A549 (cell line): ENCODE measurements around the gene KIF20B. TPM values are rescaled to one million over a fixed set of nuclear protein-coding genes. Genes with fewer than 3 reads are reported as not detected.

Experiments
- ATAC-seq, 2 experiments: fragments of 200-7000 bp in 1 of 2; fragments of >200 bp in 1 of 2; cut with Nextera tagmentation in 1 of 2; cut with Tn5 transposase in 1 of 2; 3 replicates each; pipeline versions ENCODE4 v1.8.0 to v1.9.1; 2018 to 2020; ENCODE audit warnings: mild to moderate bottlenecking in 1 of 2, moderate library complexity in 1 of 2
- CTCF ChIA-PET: fragments of 300-600 bp; sonication (Branson Sonifier 250); formaldehyde crosslinking; extraction: SDS; loops from one replicate; lab custom pipeline; 2021; ENCODE audit warnings: antibody characterized with exemption, inconsistent platforms; lab: Yijun Ruan, JAX
- POLR2A ChIA-PET: fragments of 350-600 bp; formaldehyde crosslinking; extraction: SDS; loops from one replicate; lab custom pipeline; 2021; ENCODE audit warnings: antibody characterized with exemption, inconsistent platforms; lab: Yijun Ruan, JAX
- DNase-seq, 2 experiments: peaks; one replicate each; pipeline versions ENCODE4 v3.0.0 to v3.0.0-alpha.2; 2011 to 2016; ENCODE audit warnings: low read depth in 1 of 2, low spot score in 1 of 2
- FAIRE-seq: peaks from 2 replicates; lab custom pipeline; 2011; peaks lifted over from hg19 to GRCh38; lab: Jason Lieb, UNC
- H3K27ac ChIP-seq, 2 experiments: fragments of >200 bp; sonication (Bioruptor Twin); formaldehyde crosslinking; 3 replicates each; pipeline ENCODE4 v1.5.1; 2016 to 2017
- H3K4me1 ChIP-seq: fragments of >200 bp; sonication (Bioruptor Twin); formaldehyde crosslinking; 3 replicates; pipeline ENCODE4 v1.6.1; 2016
- H3K4me2 ChIP-seq: fragments of >200 bp; sonication (Bioruptor Twin); formaldehyde crosslinking; 3 replicates; pipeline ENCODE4 v1.6.1; 2016
- H3K4me3 ChIP-seq: fragments of >200 bp; sonication (Bioruptor Twin); formaldehyde crosslinking; 3 replicates; pipeline ENCODE4 v1.5.1; 2016
- H3K9me3 ChIP-seq: fragments of >200 bp; sonication (Bioruptor Twin); formaldehyde crosslinking; 3 replicates; pipeline ENCODE4 v1.6.1; 2016
- CEBPB ChIP-seq, 2 experiments: fragments of >200 bp in 1 of 2; sonication (Bioruptor Twin) in 1 of 2; formaldehyde crosslinking in 1 of 2; IDR thresholded peaks; 2 replicates each; pipeline ENCODE4 v1.6.1; 2012 to 2016
- E2F6 ChIP-seq: IDR thresholded peaks from 2 replicates; pipeline ENCODE4 v1.6.1; 2012; ENCODE audit warnings: low read depth, borderline replicate concordance
- EHMT2 ChIP-seq: fragments of 200-600 bp; sonication (generic); IDR thresholded peaks from 2 replicates; pipeline ENCODE4 v1.6.1; 2016; ENCODE audit warnings: antibody characterized with exemption, low read depth, mild to moderate bottlenecking, moderate library complexity
- ELK1 ChIP-seq: fragments of 150-350 bp; IDR thresholded peaks from 2 replicates; pipeline ENCODE4 v1.6.1; 2014; ENCODE audit warnings: low read depth, mild to moderate bottlenecking, low read length
- FOSL2 ChIP-seq, 2 experiments: fragments of 450-650 bp in 1 of 2; fragments of >200 bp in 1 of 2; sonication (Bioruptor Twin) in 1 of 2; formaldehyde crosslinking; IDR thresholded peaks; 2 replicates each; pipeline versions ENCODE4 v1.5.0 to v1.6.1; 2016 to 2020; ENCODE audit warnings: mild to moderate bottlenecking in 1 of 2, moderate library complexity in 1 of 2
- HES2 ChIP-seq: fragments of >200 bp; sonication (Bioruptor Twin); formaldehyde crosslinking; IDR thresholded peaks from 2 replicates; pipeline ENCODE4 v1.6.1; 2016
- HMGXB4 ChIP-seq: fragments of 250-450 bp; sonication (Bioruptor Pico); IDR thresholded peaks from 2 replicates; pipeline ENCODE4 v1.5.0; 2021; ENCODE audit warnings: mild to moderate bottlenecking, moderate library complexity, borderline replicate concordance
- HOXB5 ChIP-seq: fragments of 250-450 bp; sonication (Bioruptor Pico); IDR thresholded peaks from 2 replicates; pipeline ENCODE4 v1.5.0; 2020; ENCODE audit warnings: mild to moderate bottlenecking, moderate library complexity
- MAZ ChIP-seq: fragments of 150-350 bp; IDR thresholded peaks from 2 replicates; pipeline ENCODE4 v1.6.1; 2014; ENCODE audit warnings: antibody characterized with exemption, low read depth, low read length, borderline replicate concordance
- POLR2AphosphoS2 ChIP-seq: conservative IDR thresholded peaks from 2 replicates; pipeline ENCODE4 v1.6.1; 2012; ENCODE audit warnings: low read length, improper control_type of control experiment, inconsistent platforms
- RCOR1 ChIP-seq: fragments of 150-350 bp; IDR thresholded peaks from 2 replicates; pipeline ENCODE4 v1.6.1; 2014; ENCODE audit warnings: antibody characterized with exemption, low read length, low read depth
- REST ChIP-seq: fragments of 200-600 bp; sonication (generic); IDR thresholded peaks from 2 replicates; pipeline ENCODE4 v1.6.1; 2016; ENCODE audit warnings: antibody characterized with exemption, mild to moderate bottlenecking, moderate library complexity
- SREBF2 ChIP-seq: fragments of 450-650 bp; IDR thresholded peaks from 2 replicates; pipeline ENCODE4 v1.6.1; 2014; ENCODE audit warnings: mild to moderate bottlenecking, moderate library complexity
- TFCP2L1 ChIP-seq: fragments of 250-450 bp; sonication (Bioruptor Pico); IDR thresholded peaks from 2 replicates; pipeline ENCODE4 v1.5.0; 2021; ENCODE audit warnings: mild to moderate bottlenecking
- USF2 ChIP-seq: fragments of 450-650 bp; IDR thresholded peaks from 2 replicates; pipeline ENCODE4 v1.6.1; 2014; ENCODE audit warnings: antibody characterized with exemption
- ZC3H11A ChIP-seq: fragments of 450-650 bp; IDR thresholded peaks from 2 replicates; pipeline ENCODE4 v1.6.1; 2014; ENCODE audit warnings: antibody characterized with exemption, mild to moderate bottlenecking
- ZFP36 ChIP-seq: fragments of 450-650 bp; IDR thresholded peaks from 2 replicates; pipeline ENCODE4 v1.6.1; 2014; ENCODE audit warnings: borderline replicate concordance; ENCODE audit not compliant: partially characterized antibody
- ZNF302 ChIP-seq: fragments of 250-450 bp; sonication (Bioruptor Pico); IDR thresholded peaks from 2 replicates; pipeline ENCODE4 v1.9.0; 2021; ENCODE audit warnings: inconsistent platforms, mild to moderate bottlenecking, moderate library complexity
- WGBS: methylation state at CpG from one replicate; pipeline ENCODE4 v1.1.6; 2017; ENCODE audit errors: missing lambda C conversion rate; 5-methylcytosine and 5-hydroxymethylcytosine counted together
- polyA plus RNA-seq, 4 experiments: library from polyadenylated mRNA; depleted of rRNA in 3 of 4; stranded (reverse); fragments of >200 nt; fragmentation: RNase III in 1 of 4; extraction: RNeasy Plus Mini Kit Qiagen cat#74134 plus additional on column Dnase treatment in 1 of 4; gene quantifications; 2 replicates in 3 of 4; 3 replicates in 1 of 4; pipeline ENCODE4 v1.2.3, GENCODE V29; 2011 to 2017

The KIF20B gene
- polyA plus RNA-seq, 2 of the 4 experiments (the other 2 are of a cell fraction), result 12.6 to 14.8 TPM

- WGBS, result 97% methylated on average over 5 of the region's 5 CpGs
- no peak for DNase-seq
- FAIRE-seq, result no peak
Observed at GRCh38 chr10:89771684-89772083, 70.3 kb downstream of the KIF20B start.

More at GRCh38 chr10:89771684-89772083, 70.3 kb downstream of the KIF20B start:
- Histone ChIP-seq H3K27ac (no peak overlapping the region), H3K4me1 (no peaks in the 10 kb centered on the region), H3K4me3 (no peak overlapping the region), H3K9me3 (peaks cover 4% of the 10 kb centered on the region; the same call in 1 of the 3 replicates), H3K4me2 (no peak overlapping the region)
- CTCF ChIA-PET, result interaction anchor here (1.3 kb wide), 1 partner anchor 8 kb away, joined by 8 read pairs; no protein-coding TSS in a partner anchor
- TF ChIP-seq EHMT2 (no peak), E2F6 (no peak), SREBF2 (no peak), USF2 (no peak), RCOR1 (no peak), HES2 (no peak), POLR2AphosphoS2 (no peak), ZFP36 (no peak), FOSL2 (IDR thresholded peaks at IDR 0.05) (no peak), FOSL2 (CRISPR knock-in tag; IDR thresholded peaks at IDR 0.05) (no peak), CEBPB (IDR thresholded peaks at IDR 0.05) (no peak), MAZ (no peak), REST (no peak), ZC3H11A (no peak), ZNF302 (no peak), ELK1 (no peak), HMGXB4 (no peak), HOXB5 (CRISPR knock-in tag) (no peak), TFCP2L1 (CRISPR knock-in tag) (no peak)
- ATAC-seq, result no peak
- POLR2A ChIA-PET, result no interaction called here
